ENCODE results near the gene PSMB11.

Gene PSMB11

GRCh38 chr14:23017091-23017490, 24.9 kb upstream of the PSMB11 start:
- DNase-seq, result no peak

GRCh38 chr14:23018107-23018506, 23.9 kb upstream of the PSMB11 start:
- DNase-seq, result no peak

DNA sequence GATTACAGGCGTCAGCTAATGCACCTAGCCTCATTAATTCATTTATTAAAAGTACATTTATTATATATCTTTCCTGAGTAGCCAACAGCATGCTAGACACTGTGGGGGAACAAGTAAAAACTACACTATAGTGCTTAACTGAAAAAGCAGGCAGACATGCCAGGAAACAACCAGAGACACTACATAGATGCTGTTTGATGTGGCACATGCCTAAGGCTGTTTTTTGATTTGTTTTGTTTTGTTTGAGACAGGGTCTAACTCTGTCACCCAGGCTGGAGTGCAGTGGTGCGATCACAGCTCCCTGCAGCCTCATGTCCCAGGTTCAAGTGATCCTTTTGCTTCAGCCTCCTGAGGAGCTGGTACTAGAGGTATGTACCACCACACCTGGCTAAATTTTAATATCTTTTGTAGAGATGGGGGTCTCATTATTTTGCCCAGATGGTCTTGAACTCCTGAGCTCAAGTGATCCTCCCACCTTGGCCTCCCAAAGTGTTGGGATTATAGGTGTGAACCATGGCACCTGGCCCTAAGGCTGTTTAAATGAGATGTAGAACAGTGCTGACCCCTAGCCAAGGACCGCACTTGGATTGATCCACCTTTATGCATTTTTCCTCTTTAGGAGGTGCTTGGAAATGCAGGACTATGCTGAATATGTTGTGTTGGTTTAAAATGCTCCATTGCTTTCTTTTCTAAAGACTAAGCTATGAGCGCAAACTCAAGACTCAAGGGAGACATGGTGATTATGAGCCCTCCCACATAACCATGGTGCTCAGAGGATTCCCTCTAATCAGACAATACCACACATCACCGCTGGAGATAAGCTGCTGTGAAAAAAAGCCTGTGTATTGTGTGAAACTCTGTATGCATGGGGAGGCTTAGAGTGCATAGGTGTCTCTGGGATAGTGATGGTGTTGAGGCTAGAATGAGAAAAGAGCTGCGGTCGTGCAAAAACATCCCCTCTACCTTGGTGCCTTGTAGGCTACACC, 21.6 kb upstream of the PSMB11 start:
- DNase-seq, result no peak

DNA sequence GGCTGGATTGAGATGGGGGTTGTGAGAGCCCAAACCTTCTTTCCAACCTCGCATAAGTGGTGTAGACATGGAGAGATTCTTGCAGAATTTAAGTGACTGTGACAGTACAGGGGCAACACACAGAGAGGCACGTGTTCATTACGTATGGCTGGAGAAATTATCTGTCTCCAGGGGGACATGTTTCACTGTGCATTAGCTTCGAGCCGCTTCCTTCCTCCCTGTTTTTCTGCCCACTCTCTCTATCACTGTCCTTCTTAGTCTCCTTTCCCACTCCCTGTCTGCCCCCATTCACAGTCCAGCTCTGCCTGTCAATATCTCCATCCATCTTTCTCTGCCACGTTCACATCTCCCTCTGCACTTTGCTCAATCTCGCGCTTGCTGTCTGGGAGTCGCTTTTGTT, 20.6 kb upstream of the PSMB11 start:
- no peak for DNase-seq

- DNase-seq, result no peak
Observed at GRCh38 chr14:23021889-23022442, 20.0 kb upstream of the PSMB11 start.

DNA sequence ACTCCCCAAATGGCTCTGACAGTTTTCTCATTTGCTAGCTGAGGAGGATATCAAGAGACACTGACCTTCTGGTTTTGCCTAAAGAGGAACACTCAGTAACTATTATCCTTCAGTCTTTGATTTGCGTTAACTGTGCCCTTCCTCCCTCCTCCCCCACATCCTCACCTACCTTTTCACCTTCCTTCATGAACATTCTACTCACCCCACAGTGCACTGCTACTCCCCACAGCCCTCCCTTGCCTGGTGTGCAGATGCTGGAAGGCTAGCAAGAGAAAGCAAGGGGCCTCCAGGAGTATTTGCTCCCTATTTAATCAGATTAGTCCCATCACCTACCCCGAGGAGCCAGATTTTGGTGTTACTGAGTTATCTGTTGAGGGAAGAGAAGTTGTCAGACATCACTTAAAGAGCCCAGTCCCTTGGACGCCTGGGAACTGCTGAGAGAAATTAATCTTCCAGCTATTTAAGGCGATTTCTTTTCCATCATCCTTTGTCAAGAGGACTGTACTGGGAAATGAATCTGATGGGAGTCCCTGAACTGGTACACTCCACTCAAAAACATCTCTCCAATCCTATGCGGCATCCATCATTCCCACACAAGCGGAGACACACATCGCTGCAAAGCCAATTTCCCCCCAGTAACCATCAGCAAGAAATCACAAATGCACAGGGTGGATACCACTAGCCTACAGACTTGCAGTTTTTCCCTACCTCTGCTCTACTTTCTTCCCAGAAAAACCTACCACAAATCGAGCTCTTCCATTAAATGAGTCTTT, 18.8 kb upstream of the PSMB11 start:
- no peak for DNase-seq

GRCh38 chr14:23023795-23024152, 18.2 kb upstream of the PSMB11 start:
- DNase-seq, result no peak

- DNase-seq, result no peak
Observed at GRCh38 chr14:23024612-23025075, 17.4 kb upstream of the PSMB11 start.

DNA sequence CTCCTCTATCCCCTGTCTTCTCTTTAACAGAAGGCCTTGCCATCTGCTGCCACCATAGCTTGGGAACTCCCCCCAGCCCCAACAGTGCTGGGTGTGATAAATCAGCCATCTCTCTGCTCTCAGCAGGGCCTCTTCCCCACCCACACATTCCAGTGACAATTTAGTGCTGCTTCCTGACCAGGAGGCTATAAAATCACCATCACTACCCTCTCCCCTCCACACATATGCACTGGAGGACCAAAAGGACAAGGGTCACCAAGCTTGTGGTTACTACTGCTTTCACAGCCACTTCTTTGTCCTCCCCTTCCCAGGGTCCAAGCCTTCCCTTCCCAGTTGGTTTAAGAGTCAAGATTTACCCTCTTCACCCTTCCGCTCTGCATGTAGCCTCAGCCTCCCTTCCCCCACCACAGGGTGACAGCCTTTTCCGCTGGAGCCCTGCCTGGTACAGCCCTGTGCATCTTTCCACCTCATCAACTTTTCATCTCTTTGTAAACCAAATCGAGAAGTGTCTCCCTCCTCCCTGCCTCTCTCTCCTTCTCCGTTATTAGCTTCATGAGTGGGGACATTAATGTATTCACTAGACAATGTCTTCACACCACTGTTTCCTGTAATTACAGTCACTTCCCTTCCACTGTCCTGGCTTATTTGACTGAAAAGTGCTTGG, 16.7 kb upstream of the PSMB11 start:
- no peak for DNase-seq

DNA sequence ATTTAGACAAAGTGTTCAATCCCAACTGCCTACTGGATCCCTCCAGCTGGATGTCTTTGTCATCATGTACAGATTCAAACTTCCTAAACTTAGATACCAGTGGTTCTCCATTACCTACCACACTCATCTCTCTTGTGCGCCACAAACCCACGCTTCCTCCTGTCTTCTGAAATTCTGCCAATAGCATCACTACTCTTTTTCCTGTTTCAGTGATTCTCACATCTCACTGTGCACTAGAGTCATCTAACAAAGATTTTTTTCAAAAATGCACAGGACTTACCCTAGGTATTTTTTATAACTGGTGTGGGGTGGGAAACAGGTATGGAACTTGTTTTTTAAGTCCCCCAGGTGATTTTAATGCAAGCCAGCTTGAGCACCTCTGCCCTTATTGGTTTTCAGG, 13.2 kb upstream of the PSMB11 start:
- no peak for DNase-seq

DNA sequence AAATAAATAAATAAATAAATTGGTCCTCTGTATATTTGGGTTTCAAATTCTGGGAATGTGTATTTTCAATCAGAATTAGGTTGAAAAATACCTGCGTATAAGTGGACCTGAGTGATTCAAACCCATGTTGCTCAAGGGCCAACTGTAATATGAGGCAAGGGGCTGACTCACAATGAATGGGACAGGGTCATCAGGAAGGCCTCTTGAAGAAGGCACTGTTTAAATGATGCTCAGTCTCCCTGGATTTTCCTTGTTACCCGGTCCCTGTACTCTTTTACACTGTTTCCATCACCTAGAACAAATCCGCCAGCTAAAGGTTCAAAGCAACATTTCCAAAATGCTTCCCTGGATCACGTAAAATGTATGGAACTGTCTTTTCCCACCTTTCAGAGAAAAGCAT, 11.1 kb upstream of the PSMB11 start:
- no peak for DNase-seq

- DNase-seq, result no peak
Observed at GRCh38 chr14:23033251-23033727, 8.7 kb upstream of the PSMB11 start.

GRCh38 chr14:23033801-23034497, 8.1 kb upstream of the PSMB11 start:
- DNase-seq, result no peak

- no peak for DNase-seq
Observed at GRCh38 chr14:23034498-23035302, 7.3 kb upstream of the PSMB11 start, which contains the start of gene PSMB5. Gene PSMB5 (minus strand): TSS chr14:23034900. CDS start chr14:23034881, 19 bp downstream.

- DNase-seq, result no peak
Observed at GRCh38 chr14:23035303-23036144, 6.5 kb upstream of the PSMB11 start.

GRCh38 chr14:23040100-23040499, 1.9 kb upstream of the PSMB11 start:
- no peak for DNase-seq

- no peak for DNase-seq
Observed at GRCh38 chr14:23041729-23042128, 283 bp upstream of the PSMB11 start.

DNA sequence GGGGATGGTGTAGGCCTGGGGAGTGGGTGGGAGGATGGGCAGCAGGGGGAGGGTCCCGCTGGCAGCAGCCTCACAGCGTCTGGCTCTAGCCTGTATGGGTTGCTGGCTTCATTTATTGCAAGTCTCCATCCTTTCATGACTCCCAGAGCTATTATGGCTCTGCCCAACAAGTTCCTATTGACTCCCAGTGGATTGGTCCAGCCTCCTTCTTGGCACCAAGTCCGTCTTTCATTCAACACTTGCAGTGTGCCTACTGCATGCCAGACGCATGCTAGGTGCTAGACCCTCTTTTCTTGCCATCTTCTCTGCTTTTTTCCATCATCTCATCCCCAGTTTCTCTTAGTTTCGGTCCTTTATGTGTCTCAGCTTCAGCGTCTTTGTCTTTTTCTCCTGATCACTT, 1.1 kb downstream of the PSMB11 start:
- DNase-seq, result no peak

DNA sequence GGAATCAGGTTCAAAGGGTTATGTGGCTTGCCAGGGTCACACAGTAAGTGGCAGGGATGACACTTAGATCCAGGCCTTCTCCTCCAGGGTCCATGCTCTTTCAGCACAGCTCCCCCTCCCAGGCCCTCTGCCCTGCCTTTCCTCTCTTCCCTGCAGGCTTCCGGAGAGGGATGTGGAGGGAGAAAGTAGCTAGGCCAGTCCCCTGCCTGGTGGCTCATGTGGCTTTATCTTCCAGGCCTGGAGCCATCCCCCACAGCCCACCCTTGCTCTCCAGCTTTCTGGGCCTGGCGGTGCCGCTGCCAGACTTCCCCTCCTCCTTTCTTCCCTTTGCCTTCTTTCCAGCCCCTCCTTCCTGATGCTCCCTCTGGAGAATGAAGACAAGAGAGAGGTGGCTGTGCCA, 1.7 kb downstream of the PSMB11 start:
- no peak for DNase-seq

DNA sequence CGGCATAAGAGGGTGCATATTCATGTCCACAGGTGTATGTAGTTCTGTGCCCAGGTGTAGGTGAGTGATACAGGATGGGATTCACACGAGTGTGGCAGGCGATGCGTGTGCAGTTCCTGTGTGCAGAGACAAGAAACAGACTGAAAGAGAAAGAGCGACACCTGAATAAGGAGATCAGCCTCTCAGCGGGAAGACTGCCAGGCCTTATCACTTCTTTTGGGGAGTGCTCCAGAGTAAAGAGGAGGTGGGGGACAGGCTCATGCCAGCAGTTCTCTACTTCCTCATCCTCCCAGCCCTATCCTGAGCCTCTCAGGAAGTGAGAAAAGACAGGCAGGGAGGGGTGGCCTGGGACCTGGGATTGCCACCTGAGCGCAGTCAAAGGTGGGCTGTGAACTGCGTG, 2.8 kb downstream of the PSMB11 start:
- DNase-seq, result no peak
